CD4-positive, alpha-beta memory T cell (primary cell): ENCODE results near the gene KMT2A. TPM values are rescaled to one million over a fixed set of nuclear protein-coding genes. Genes with fewer than 3 reads are reported as not detected.

Experiments used
- CTCF ChIA-PET: fragments of 350-600 bp; sonication (Branson Sonifier 250); formaldehyde crosslinking; loops from one replicate; lab custom pipeline; 2021; ENCODE audit warnings: inconsistent platforms; ENCODE audit not compliant: partially characterized antibody; lab: Charles Lee
- POLR2A ChIA-PET: fragments of 350-600 bp; sonication (Branson Sonifier 250); formaldehyde crosslinking; loops from one replicate; lab custom pipeline; 2021; ENCODE audit not compliant: partially characterized antibody; lab: Charles Lee
- DNase-seq, 5 donors: peaks; one replicate each; pipeline versions ENCODE4 v3.0.0 to v3.0.0-alpha.2; 2020 to 2022; ENCODE audit warnings: mixed read lengths in 1 of 5
- H3K27ac ChIP-seq: one replicate; pipeline ENCODE4 v1.7.0; 2013; ENCODE audit warnings: low read depth, low read length
- H3K27me3 ChIP-seq: 2 replicates; pipeline ENCODE4 v1.7.0; 2013; ENCODE audit warnings: mild to moderate bottlenecking, low read length, moderate library complexity; ENCODE audit not compliant: insufficient read depth
- H3K36me3 ChIP-seq: 2 replicates; pipeline ENCODE4 v1.7.0; 2013; ENCODE audit warnings: mild to moderate bottlenecking, low read length, moderate library complexity; ENCODE audit not compliant: insufficient read depth
- H3K4me1 ChIP-seq: 2 replicates; pipeline ENCODE4 v1.7.0; 2013; ENCODE audit warnings: mild to moderate bottlenecking, low read length, moderate library complexity; ENCODE audit not compliant: insufficient read depth
- H3K4me3 ChIP-seq, 2 donors: one replicate each; pipeline ENCODE4 v1.7.0; 2013; ENCODE audit warnings: low read length in 2 of 2, mild to moderate bottlenecking in 1 of 2
- H3K9me3 ChIP-seq, 2 donors: one replicate each; pipeline ENCODE4 v1.7.0; 2013; ENCODE audit warnings: low read length in 2 of 2, control low read depth in 1 of 2; ENCODE audit not compliant: control insufficient read depth in 1 of 2
- H3K27ac Mint-ChIP-seq, 7 donors: one replicate each; pipeline ENCODE4 v1.8.0; 2020 to 2021; ENCODE audit warnings: mixed read lengths in 7 of 7, mild to moderate bottlenecking in 6 of 7, inconsistent platforms in 3 of 7, moderate library complexity in 3 of 7
- H3K27me3 Mint-ChIP-seq, 2 donors: one replicate each; pipeline ENCODE4 v1.8.0; 2020 to 2021; ENCODE audit warnings: mixed read lengths in 2 of 2
- H3K36me3 Mint-ChIP-seq, 2 donors: one replicate each; pipeline ENCODE4 v1.8.0; 2020 to 2021; ENCODE audit warnings: mixed read lengths in 2 of 2, inconsistent platforms in 1 of 2, mild to moderate bottlenecking in 1 of 2
- H3K4me1 Mint-ChIP-seq, 4 donors: one replicate each; pipeline ENCODE4 v1.8.0; 2020 to 2021; ENCODE audit warnings: mixed read lengths in 4 of 4, mild to moderate bottlenecking in 1 of 4
- H3K4me3 Mint-ChIP-seq, 8 donors: one replicate each; pipeline ENCODE4 v1.8.0; 2020 to 2021; ENCODE audit warnings: mixed read lengths in 8 of 8, mild to moderate bottlenecking in 7 of 8, moderate library complexity in 6 of 8, inconsistent platforms in 3 of 8
- H3K9me3 Mint-ChIP-seq, 8 donors: one replicate each; pipeline ENCODE4 v1.8.0; 2020 to 2021; ENCODE audit warnings: mixed read lengths in 8 of 8, mild to moderate bottlenecking in 5 of 8, inconsistent platforms in 3 of 8, moderate library complexity in 1 of 8
- intact Hi-C: fragments of 100-400 bp; cut with micrococcal nuclease; formaldehyde crosslinking; loops from one replicate; pipeline ENCODE4 v1.15.1; 2023
- polyA plus RNA-seq, 2 donors: library from polyadenylated mRNA; unstranded; fragments of 300-500 nt; fragmentation: Illumina TruSeq; gene quantifications; one replicate each; pipeline ENCODE4 v1.2.3, GENCODE V29; 2021
- total RNA-seq, 2 experiments: library from RNA; stranded (reverse); gene quantifications; one replicate each; pipeline ENCODE4 v1.2.3, GENCODE V29; 2021

KMT2A gene
- total and polyA plus RNA-seq, 4 experiments from 2014 or later = 4.6 to 202 (median 118) TPM

DNA sequence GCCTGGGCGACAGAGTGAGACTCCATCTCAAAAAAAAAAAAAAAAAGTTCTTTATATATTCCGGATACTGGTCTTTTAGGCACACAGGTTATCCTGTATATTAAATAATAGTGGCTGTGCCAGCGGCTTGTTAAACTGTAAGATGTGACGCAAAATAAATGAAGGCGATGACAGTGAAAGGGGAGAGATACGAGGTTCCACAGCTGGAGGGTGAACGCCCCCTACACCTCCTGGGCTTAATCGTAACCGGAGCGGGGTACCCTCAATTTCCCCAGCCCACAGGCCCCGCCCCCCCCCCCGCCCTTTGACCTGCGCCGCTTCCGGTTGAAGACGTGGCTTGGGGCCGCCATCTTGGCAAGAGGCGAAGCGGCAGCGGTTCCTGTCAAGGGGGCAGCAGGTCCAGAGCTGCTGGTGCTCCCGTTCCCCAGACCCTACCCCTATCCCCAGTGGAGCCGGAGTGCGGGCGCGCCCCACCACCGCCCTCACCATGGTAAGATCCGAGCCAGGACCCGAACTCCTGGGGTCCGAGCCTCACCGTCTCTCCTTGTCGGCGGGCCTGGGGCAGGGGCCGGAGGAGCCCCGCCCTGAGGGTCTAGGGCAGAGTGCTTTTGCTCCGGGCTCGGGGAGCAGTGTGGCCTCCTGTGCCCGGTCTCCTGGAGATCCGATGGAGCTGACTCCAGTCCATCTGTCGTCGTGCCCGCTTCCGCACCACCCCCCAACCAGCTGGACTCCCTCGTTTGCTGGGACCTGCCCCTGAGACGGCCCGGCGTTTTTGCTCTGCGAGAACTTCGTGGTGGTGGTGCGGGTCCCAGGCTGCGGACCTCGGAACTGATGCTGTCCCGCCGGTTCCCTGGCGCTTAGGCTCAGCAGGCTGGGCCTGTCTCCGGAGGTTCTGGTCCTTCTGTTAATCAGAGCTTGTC lies 136.0 kb downstream of the KMT2A start, which contains the start of gene ARCN1:
Gene ARCN1, plus strand, starts transcription at position 349 of the 920 bp plus-strand sequence. Its CDS starts 139 bp downstream, at position 488.
- Histone ChIP-seq H3K4me3 (peak within 1 kb of the TSS; percentile 79 to 93), H3K36me3 (peaks cover 1% of the 10 kb centered on the region), H3K27me3 (no peaks in the 10 kb centered on the region), H3K4me1 (peaks cover 50% of the 10 kb centered on the region), H3K27ac (peak within 1 kb of the TSS; percentile 100), H3K9me3 (no peaks in the 10 kb centered on the region)
- Mint-ChIP-seq H3K9me3 (no peaks in the 10 kb centered on the region), H3K36me3 (peaks cover under 1 to 29% of the 10 kb centered on the region in 2 donors), H3K27me3 (no peaks in the 10 kb centered on the region), H3K4me1 (peaks cover 32 to 54% (median 44%) of the 10 kb centered on the region in 4 donors), H3K27ac (peak within 1 kb of the TSS; percentile 94 to 99 (median 98)), H3K4me3 (peak within 1 kb of the TSS; percentile 92 to 99 (median 98))
- intact Hi-C loops = loop anchor here (2.0 to 5.0 kb wide), 3 partner anchors 36 to 170 kb away; partner anchors contain the start of genes ATP5MG and KMT2A
- POLR2A ChIA-PET = interaction anchor here (0.7 to 2.3 kb wide), 24 partner anchors 9 to 1308 kb away, joined by 3 to 12 read pairs (median 4); partner anchors contain the start of genes CD3D, DDX6, JAML and KMT2A
- peak; percentile 79 to 87 (median 81) for DNase-seq
- CTCF ChIA-PET = interaction anchor here (1.0 kb wide), 3 partner anchors 23 to 219 kb away, joined by 3 to 4 read pairs (median 4); partner anchors contain the start of gene DDX6

DNA sequence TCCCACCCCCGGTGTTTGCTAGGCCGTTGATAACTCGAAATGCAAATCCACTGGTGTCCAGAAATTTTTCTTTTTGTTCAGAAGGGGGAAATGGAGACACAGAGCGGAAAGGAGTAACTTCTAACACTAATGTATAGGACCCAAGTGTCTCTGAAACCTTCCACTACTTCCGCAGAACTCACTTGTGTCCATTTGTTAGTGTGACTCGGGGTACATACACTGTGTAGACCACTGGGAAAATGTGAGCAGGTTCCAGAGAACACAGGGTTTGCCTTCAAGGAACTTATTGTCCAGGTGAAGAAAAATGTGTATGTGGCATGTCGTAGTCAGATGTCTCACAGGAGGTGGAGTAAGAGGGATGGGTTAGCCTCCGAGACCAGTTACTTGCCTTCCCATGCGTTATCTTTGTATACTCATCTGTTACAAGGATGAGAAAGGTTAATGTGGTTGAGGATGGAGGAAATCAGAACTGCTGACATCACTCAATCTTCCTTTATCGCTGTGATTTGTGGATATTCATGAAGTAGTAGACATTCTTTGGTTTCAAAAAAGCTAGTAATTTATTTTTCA lies 136.8 kb downstream of the KMT2A start:
- H3K36me3 Mint-ChIP-seq = peaks cover 4 to 32% of the 10 kb centered on the region in 2 donors
- H3K4me3 Mint-ChIP-seq = peak overlapping the region; percentile 92 to 99 (median 98)
- H3K27ac Mint-ChIP-seq = peak overlapping the region; percentile 94 to 99 (median 98)
- Histone ChIP-seq H3K4me1 (peaks cover 55% of the 10 kb centered on the region), H3K9me3 (no peaks in the 10 kb centered on the region), H3K4me3 (peak overlapping the region; percentile 79 to 93), H3K27ac (peak overlapping the region; percentile 100), H3K36me3 (peaks cover 5% of the 10 kb centered on the region), H3K27me3 (no peaks in the 10 kb centered on the region)
- H3K27me3 Mint-ChIP-seq = no peaks in the 10 kb centered on the region
- peaks cover 37 to 59% (median 48%) of the 10 kb centered on the region in 4 donors for H3K4me1 Mint-ChIP-seq
- ChIA-PET CTCF (interaction anchor here (1.0 to 1.1 kb wide), 3 partner anchors 20 to 36 kb away, joined by 4 read pairs; no protein-coding TSS in a partner anchor), POLR2A (interaction anchor here (0.7 to 2.3 kb wide), 19 partner anchors 8 to 424 kb away, joined by 3 to 12 read pairs (median 3); partner anchors contain the start of genes CD3D, DDX6, JAML and KMT2A)
- intact Hi-C loops = loop anchor here (2.0 to 5.0 kb wide), 3 partner anchors 36 to 171 kb away; partner anchors contain the start of genes ATP5MG and KMT2A
- peak; percentile 49 to 78 (median 50) for DNase-seq
- no peaks in the 10 kb centered on the region for H3K9me3 Mint-ChIP-seq

DNA sequence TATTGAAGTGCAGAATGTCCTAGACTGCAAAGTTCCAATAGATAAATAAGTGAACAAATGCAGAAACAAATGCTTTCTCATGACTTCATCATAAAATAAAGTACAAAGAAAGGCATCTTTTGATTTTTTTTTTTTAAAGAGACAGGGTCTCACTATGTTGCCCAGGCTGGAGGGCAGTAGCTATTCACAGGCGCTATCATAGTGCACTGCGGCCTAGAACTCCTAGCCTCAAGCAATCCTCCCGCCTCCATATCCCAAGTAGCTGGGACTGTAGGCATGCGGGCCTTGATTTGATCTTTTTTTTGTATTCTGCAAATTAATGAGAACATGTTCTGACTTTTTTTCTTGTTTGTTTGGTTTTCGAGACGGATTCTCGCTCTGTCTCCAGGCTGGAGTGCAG lies 138.3 kb downstream of the KMT2A start:
- H3K9me3 Mint-ChIP-seq = no peaks in the 10 kb centered on the region
- no peaks in the 10 kb centered on the region for H3K27me3 ChIP-seq
- peak overlapping the region; percentile 48 to 97 (median 73) for H3K4me3 Mint-ChIP-seq
- peaks cover 4 to 36% of the 10 kb centered on the region in 2 donors for H3K36me3 Mint-ChIP-seq
- intact Hi-C loops = loop anchor here (1.0 to 5.0 kb wide), 3 partner anchors 8 to 172 kb away; partner anchors contain the start of genes ATP5MG and KMT2A
- H3K27ac ChIP-seq = peak overlapping the region; percentile 16
- DNase-seq = no peak
- H3K4me1 Mint-ChIP-seq = peaks cover 44 to 70% (median 57%) of the 10 kb centered on the region in 4 donors
- CTCF ChIA-PET = interaction anchor here (1.1 kb wide), 1 partner anchor 9 kb away, joined by 3 read pairs; no protein-coding TSS in a partner anchor
- POLR2A ChIA-PET = no interaction called here
- no peaks in the 10 kb centered on the region for H3K9me3 ChIP-seq
- peaks cover 5% of the 10 kb centered on the region for H3K36me3 ChIP-seq
- no peaks in the 10 kb centered on the region for H3K27me3 Mint-ChIP-seq
- H3K4me1 ChIP-seq = peaks cover 64% of the 10 kb centered on the region
- H3K4me3 ChIP-seq = no peak overlapping the region
- peak overlapping the region in 4 of 7 donors; percentile 31 to 78 (median 54) for H3K27ac Mint-ChIP-seq

Other genes with a start within 250 kb of the KMT2A start
- 100 to 1,000 TPM; 115 to 116 TPM for gene JAML, start 211.5 kb upstream of the KMT2A start, total RNA-seq
- gene JAML, start 211.5 kb upstream of the KMT2A start, polyA plus RNA-seq = 100 to 1,000 TPM; 169 to 194 TPM
- 10 to 100 TPM; 29.9 to 32.0 TPM for gene MPZL3, start 184.1 kb upstream of the KMT2A start, total RNA-seq
- 10 to 100 TPM; 12.3 to 12.6 TPM for gene MPZL3, start 184.1 kb upstream of the KMT2A start, polyA plus RNA-seq
- 1 to 10 TPM; 2.9 to 3.7 TPM for gene MPZL2, start 172.2 kb upstream of the KMT2A start, total RNA-seq
- 1 to 10 TPM in 1 of 2 donors, under 1 TPM in 1; 0.64 to 4.2 TPM for gene MPZL2, start 172.2 kb upstream of the KMT2A start, polyA plus RNA-seq
- 100 to 1,000 TPM; 581 to 618 TPM for gene CD3E, start 131.8 kb upstream of the KMT2A start, total RNA-seq
- 100 to 1,000 TPM; 627 to 999 TPM for gene CD3E, start 131.8 kb upstream of the KMT2A start, polyA plus RNA-seq
- gene CD3D, start 93.8 kb upstream of the KMT2A start, total RNA-seq = 100 to 1,000 TPM; 338 to 343 TPM
- 1,000 to 10,000 TPM in 1 of 2 donors, 100 to 1,000 TPM in 1; 993 to 1,046 TPM for gene CD3D, start 93.8 kb upstream of the KMT2A start, polyA plus RNA-seq
- gene CD3G, start 92.1 kb upstream of the KMT2A start, total RNA-seq = 100 to 1,000 TPM; 191 to 205 TPM
- gene CD3G, start 92.1 kb upstream of the KMT2A start, polyA plus RNA-seq = 100 to 1,000 TPM; 131 to 417 TPM
- 10 to 100 TPM; 50.3 to 52.2 TPM for gene UBE4A, start 76.9 kb upstream of the KMT2A start, total RNA-seq
- 10 to 100 TPM; 16.9 to 25.5 TPM for gene UBE4A, start 76.9 kb upstream of the KMT2A start, polyA plus RNA-seq
- gene ATP5MG, start 34.9 kb upstream of the KMT2A start, total RNA-seq = 100 to 1,000 TPM; 158 to 161 TPM
- 100 to 1,000 TPM; 595 to 704 TPM for gene ATP5MG, start 34.9 kb upstream of the KMT2A start, polyA plus RNA-seq
- 1 to 10 TPM; 1.1 to 1.2 TPM for gene TTC36, start 91.0 kb downstream of the KMT2A start, total RNA-seq
- gene TTC36, start 91.0 kb downstream of the KMT2A start, polyA plus RNA-seq = under 1 TPM; 0.39 to 0.49 TPM
- gene TMEM25, start 94.7 kb downstream of the KMT2A start, total RNA-seq = 10 to 100 TPM; 19.5 to 20.0 TPM
- gene TMEM25, start 94.7 kb downstream of the KMT2A start, polyA plus RNA-seq = 10 to 100 TPM; 16.5 to 26.5 TPM
- gene IFT46, start 129.4 kb downstream of the KMT2A start, total RNA-seq = 10 to 100 TPM; 12.1 to 14.9 TPM
- gene IFT46, start 129.4 kb downstream of the KMT2A start, polyA plus RNA-seq = 1 to 10 TPM; 5.7 to 5.9 TPM
- 100 to 1,000 TPM; 133 to 134 TPM for gene ARCN1, start 135.9 kb downstream of the KMT2A start, total RNA-seq
- 100 to 1,000 TPM; 157 to 168 TPM for gene ARCN1, start 135.9 kb downstream of the KMT2A start, polyA plus RNA-seq
- 1 to 10 TPM; 3.0 to 3.9 TPM for gene PHLDB1, start 171.1 kb downstream of the KMT2A start, total RNA-seq
- 1 to 10 TPM in 1 of 2 donors, under 1 TPM in 1; 0.34 to 1.2 TPM for gene PHLDB1, start 171.1 kb downstream of the KMT2A start, polyA plus RNA-seq
- not detected for gene TREH, start 243.2 kb downstream of the KMT2A start, total RNA-seq
- gene TREH, start 243.2 kb downstream of the KMT2A start, polyA plus RNA-seq = not detected